GM10248 (cell line): Measurements from ENCODE around the gene RPH3AL.

ENCODE experiments used
- CTCF ChIA-PET: fragments of 300-600 bp; sonication (Branson Sonifier 250); formaldehyde crosslinking; extraction: SDS; loops from one replicate; lab custom pipeline; 2021; ENCODE audit warnings: antibody characterized with exemption; lab: Yijun Ruan, JAX
- POLR2A ChIA-PET: fragments of 350-650 bp; sonication (Branson Sonifier 250); formaldehyde crosslinking; extraction: SDS; loops from one replicate; lab custom pipeline; 2020; ENCODE audit warnings: antibody characterized with exemption; lab: Yijun Ruan, JAX
- DNase-seq: peaks from one replicate; pipeline ENCODE4 v3.0.0; 2012; ENCODE audit errors: extremely low spot score
- CTCF ChIP-seq: IDR thresholded peaks from 2 replicates; pipeline ENCODE4 v1.5.1; 2012; ENCODE audit warnings: mild to moderate bottlenecking, low read depth; ENCODE audit errors: extremely low read depth, missing control alignments, control extremely low read depth

RPH3AL gene

GRCh38 chr17:282000-282911, 70.4 kb downstream of the RPH3AL start:
- ChIA-PET POLR2A (no interaction called here), CTCF (interaction anchor here (1.3 kb wide), 1 partner anchor 10 kb away, joined by 4 read pairs; no protein-coding TSS in a partner anchor)
- DNase-seq, result no peak
- TF ChIP-seq CTCF, result no peak

GRCh38 chr17:281365-281999, 71.1 kb downstream of the RPH3AL start:
- ChIA-PET POLR2A (no interaction called here), CTCF (no interaction called here)
- no peak for TF ChIP-seq CTCF
- no peak for DNase-seq

- no peak for TF ChIP-seq CTCF
- DNase-seq, result no peak
- ChIA-PET POLR2A (no interaction called here), CTCF (interaction anchor here (1.3 kb wide), 1 partner anchor 20 kb away, joined by 3 read pairs; no protein-coding TSS in a partner anchor)
These were observed 71.7 kb downstream of the RPH3AL start for GRCh38 chr17:280901-281300.

GRCh38 chr17:280216-280615, 72.4 kb downstream of the RPH3AL start:
- DNase-seq, result no peak
- TF ChIP-seq CTCF, result no peak
- CTCF ChIA-PET, result interaction anchor here (1.3 kb wide), 1 partner anchor 19 kb away, joined by 3 read pairs; no protein-coding TSS in a partner anchor
- POLR2A ChIA-PET, result no interaction called here

- no peak for DNase-seq
- ChIA-PET CTCF (interaction anchor here (1.3 kb wide), 1 partner anchor 19 kb away, joined by 3 read pairs; no protein-coding TSS in a partner anchor), POLR2A (no interaction called here)
- no peak for TF ChIP-seq CTCF
These were observed 72.8 kb downstream of the RPH3AL start for GRCh38 chr17:279776-280175.

GRCh38 chr17:279331-279730, 73.3 kb downstream of the RPH3AL start:
- ChIA-PET POLR2A (no interaction called here), CTCF (no interaction called here)
- no peak for DNase-seq
- no peak for TF ChIP-seq CTCF
